DMS53 treated with DMSO at 0.1 percent for 48 hours (cell line): ENCODE results near the gene SRSF3.

Source experiments
- DNase-seq: peaks from one replicate; lab custom pipeline; 2025; ENCODE audit not compliant: unreplicated experiment; lab: John Stamatoyannopoulos, UW

SRSF3 gene

DNA sequence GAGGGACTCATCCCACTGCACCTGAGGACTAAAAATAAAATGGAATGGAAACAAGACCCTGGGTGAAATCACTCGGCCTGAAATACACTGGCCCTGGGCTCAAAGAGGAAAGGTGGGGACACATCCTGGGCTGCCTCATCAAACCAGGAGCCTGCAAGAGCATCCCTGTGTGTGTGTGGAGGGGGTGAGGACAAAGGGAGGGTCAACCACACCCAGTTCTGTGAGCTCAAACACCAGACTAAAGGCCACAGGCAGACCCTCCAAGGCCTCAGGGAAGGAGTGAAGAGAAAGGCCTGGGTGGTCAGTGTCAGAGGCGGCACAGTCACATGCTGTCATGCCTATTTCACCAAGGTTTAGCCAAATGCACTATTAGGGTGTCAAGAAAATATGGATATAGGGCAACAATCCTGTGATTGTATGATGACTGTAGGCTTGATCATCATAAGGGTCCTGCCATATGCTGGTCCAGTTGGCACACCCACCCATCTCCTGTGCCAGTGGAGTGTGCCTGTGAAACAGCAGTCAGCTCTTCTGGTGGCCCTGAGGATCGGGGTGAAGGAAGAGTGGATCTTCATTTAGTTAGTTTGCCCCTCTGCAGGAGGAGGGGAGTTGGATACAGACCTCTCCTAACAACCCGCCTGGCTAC is 28.9 kb downstream of the SRSF3 start:
- DNase-seq, result no peak

DNA sequence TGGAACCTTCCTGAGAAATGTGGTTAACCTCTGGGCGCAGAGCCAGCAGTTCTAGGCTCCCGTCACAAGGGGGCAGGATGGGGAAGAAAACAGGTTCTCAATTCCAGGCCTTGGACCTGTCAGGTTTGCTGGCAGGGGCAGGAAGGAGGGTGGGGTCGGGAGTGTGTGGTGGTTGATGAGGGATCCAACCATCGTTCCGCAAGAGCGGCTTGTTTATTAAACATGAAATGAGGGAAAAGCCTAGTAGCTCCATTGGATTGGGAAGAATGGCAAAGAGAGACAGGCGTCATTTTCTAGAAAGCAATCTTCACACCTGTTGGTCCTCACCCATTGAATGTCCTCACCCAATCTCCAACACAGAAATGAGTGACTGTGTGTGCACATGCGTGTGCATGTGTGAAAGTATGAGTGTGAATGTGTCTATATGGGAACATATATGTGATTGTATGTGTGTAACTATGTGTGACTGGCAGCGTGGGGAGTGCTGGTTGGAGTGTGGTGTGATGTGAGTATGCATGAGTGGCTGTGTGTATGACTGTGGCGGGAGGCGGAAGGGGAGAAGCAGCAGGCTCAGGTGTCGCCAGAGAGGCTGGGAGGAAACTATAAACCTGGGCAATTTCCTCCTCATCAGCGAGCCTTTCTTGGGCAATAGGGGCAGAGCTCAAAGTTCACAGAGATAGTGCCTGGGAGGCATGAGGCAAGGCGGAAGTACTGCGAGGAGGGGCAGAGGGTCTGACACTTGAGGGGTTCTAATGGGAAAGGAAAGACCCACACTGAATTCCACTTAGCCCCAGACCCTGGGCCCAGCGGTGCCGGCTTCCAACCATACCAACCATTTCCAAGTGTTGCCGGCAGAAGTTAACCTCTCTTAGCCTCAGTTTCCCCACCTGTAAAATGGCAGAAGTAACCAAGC is 29.6 kb downstream of the SRSF3 start:
- DNase-seq, result peak; percentile 33

GRCh38 chr6:36624461-36625157 is 30.4 kb downstream of the SRSF3 start:
- DNase-seq, result no peak

DNA sequence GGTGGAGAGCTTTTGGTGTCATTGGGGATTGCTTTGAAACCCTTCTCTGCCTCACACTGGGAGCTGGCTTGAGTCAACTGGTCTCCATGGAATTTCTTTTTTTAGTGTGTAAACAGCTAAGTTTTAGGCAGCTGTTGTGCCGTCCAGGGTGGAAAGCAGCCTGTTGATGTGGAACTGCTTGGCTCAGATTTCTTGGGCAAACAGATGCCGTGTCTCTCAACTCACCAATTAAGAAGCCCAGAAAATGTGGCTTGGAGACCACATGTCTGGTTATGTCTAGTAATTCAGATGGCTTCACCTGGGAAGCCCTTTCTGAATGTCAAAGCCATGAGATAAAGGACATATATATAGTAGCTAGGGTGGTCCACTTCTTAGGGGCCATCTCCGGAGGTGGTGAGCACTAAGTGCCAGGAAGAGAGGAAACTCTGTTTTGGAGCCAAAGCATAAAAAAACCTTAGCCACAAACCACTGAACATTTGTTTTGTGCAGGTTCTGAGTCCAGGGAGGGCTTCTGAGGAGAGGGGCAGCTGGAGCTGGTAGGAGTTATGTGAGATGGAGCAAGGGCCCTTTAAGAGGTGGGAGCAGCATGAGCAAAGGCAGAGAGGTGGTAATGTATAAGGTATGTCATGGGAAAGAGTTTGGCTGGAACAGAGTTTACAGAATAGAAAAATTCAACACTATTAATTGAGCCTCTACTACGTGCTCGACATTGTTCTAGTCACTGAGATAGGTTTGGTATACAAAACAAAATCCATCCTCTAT is 31.2 kb downstream of the SRSF3 start:
- no peak for DNase-seq

GRCh38 chr6:36626636-36627035 is 32.5 kb downstream of the SRSF3 start:
- no peak for DNase-seq

- no peak for DNase-seq
Observed at GRCh38 chr6:36627141-36627540, 33.0 kb downstream of the SRSF3 start.

GRCh38 chr6:36627801-36628246 is 33.7 kb downstream of the SRSF3 start:
- no peak for DNase-seq

- no peak for DNase-seq
Observed at GRCh38 chr6:36629784-36630183, 35.6 kb downstream of the SRSF3 start.

DNA sequence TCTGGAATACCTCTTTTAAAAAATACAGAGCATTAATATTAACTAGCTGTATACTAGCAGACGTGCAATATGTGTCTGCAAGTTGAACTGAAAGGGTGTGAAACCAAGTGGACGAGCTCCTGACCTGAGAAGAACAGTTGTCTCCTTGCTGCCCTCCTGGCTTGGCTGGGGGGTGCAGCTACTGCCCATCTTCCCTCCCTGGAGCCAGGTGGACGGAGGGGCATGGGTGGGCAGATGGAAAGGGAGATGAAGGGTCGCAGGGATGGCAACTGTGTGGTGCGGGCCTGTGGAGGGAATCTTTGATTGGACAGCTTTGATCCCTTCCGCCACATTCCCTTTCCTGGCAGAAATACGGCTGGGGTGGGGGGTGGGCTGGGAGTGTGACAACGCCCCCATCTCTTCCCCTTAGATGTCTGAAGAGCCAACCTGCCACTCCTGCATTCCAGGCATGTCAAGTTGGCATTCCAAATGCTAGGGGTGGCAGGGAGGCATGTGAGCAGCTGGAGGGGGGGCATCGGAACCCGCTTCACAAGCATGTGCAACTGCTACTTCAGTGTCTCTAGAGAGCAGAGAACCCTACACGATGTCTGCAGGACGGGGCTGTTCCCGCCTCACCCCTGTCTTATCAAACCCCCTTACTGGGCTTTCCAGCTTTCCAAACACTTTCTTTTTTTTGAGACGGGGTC is 37.3 kb downstream of the SRSF3 start:
- no peak for DNase-seq

GRCh38 chr6:36633370-36633769 is 39.2 kb downstream of the SRSF3 start:
- DNase-seq, result no peak

GRCh38 chr6:36633915-36634314 is 39.8 kb downstream of the SRSF3 start:
- peak; percentile 32 for DNase-seq

GRCh38 chr6:36634317-36635108 is 40.4 kb downstream of the SRSF3 start:
- no peak for DNase-seq

DNA sequence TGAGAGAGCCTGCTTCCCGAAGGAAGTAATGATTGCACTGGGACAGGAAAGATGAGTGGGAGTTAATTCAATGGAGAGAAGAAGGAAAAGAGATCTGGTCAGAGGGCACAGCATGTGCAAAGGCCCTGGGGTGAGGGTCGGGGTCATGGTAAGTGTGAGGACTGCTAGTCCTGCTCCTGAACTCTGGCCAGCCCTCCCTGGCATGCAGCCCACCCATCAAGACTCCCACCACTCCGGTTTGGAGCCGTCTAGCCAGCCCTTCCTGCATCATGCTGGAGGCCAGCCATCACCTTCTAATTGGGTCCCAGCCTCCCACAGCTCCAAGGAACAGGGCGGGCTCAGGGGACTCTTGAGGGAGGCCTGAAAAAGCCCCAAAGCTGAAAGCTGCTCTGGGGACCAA is 42.1 kb downstream of the SRSF3 start:
- DNase-seq, result no peak

- no peak for DNase-seq
Observed at GRCh38 chr6:36636687-36637418, 42.7 kb downstream of the SRSF3 start.

- DNase-seq, result no peak
Observed at GRCh38 chr6:36638579-36638978, 44.4 kb downstream of the SRSF3 start.

GRCh38 chr6:36639171-36639808 is 45.1 kb downstream of the SRSF3 start:
- DNase-seq, result no peak

DNA sequence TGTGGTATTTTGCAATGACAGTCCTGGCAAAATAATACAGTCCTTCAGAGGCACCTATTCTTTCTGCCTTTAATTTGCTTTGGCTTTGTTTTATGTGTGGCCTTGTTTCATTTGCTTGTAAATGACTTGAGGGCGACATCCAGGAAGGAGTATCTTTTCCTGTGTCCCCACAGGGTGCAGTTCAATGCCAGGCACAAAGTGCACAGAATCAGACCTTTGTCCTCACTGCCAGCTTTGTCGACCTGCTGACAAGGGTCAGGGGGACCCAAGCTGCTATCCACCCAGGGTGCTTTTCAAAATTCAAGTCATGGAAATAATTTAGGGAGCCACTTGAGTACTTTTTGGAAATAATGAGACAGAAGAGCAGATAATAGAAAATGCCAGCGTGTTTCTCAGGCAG is 47.4 kb downstream of the SRSF3 start:
- DNase-seq, result no peak
